Endothelial cell (in vitro differentiated cells): ENCODE measurements around the gene CREB5. TPM values are rescaled to one million over a fixed set of nuclear protein-coding genes. Genes with fewer than 3 reads are reported as not detected.

ENCODE experiments used
- DNase-seq: peaks from one replicate; pipeline ENCODE4 v3.0.0; 2021; ENCODE audit warnings: low spot score
- H3K27ac Mint-ChIP-seq: one replicate; pipeline ENCODE4 v1.8.0; 2021; ENCODE audit warnings: mixed read lengths, inconsistent platforms; ENCODE audit not compliant: unreplicated experiment
- H3K27me3 Mint-ChIP-seq: one replicate; pipeline ENCODE4 v1.8.0; 2021; ENCODE audit warnings: mild to moderate bottlenecking, moderate library complexity, mixed read lengths, inconsistent platforms; ENCODE audit not compliant: unreplicated experiment
- H3K36me3 Mint-ChIP-seq: one replicate; pipeline ENCODE4 v1.8.0; 2021; ENCODE audit warnings: mild to moderate bottlenecking, low read depth, mixed read lengths, inconsistent platforms; ENCODE audit not compliant: unreplicated experiment
- H3K4me1 Mint-ChIP-seq: one replicate; pipeline ENCODE4 v1.8.0; 2021; ENCODE audit warnings: mild to moderate bottlenecking, mixed read lengths, inconsistent platforms; ENCODE audit not compliant: unreplicated experiment
- H3K4me3 Mint-ChIP-seq: one replicate; pipeline ENCODE4 v1.8.0; 2021; ENCODE audit warnings: mild to moderate bottlenecking, mixed read lengths, inconsistent platforms; ENCODE audit not compliant: unreplicated experiment
- H3K9me3 Mint-ChIP-seq: one replicate; pipeline ENCODE4 v1.8.0; 2021; ENCODE audit warnings: mixed read lengths, inconsistent platforms; ENCODE audit not compliant: unreplicated experiment
- total RNA-seq: library from RNA; stranded (reverse); fragmentation: NEBNext Ultra II Directional; extraction: Animal tissue kit (Norgen Biotek cat#: 25700); gene quantifications from one replicate; pipeline ENCODE4 v1.2.1, GENCODE V29; 2021; ENCODE audit not compliant: unreplicated experiment
- TF ChIP-seq, protein P1 (sequence below): fragments of 200-600 bp; sonication (generic); IDR thresholded peaks from one replicate; pipeline ENCODE4 v1.5.0; 2021; ENCODE audit warnings: antibody characterized with exemption; ENCODE audit not compliant: unreplicated experiment

The CREB5 gene
- total RNA-seq, 1 donor from 2014 or later, result 5.6 TPM

DNA sequence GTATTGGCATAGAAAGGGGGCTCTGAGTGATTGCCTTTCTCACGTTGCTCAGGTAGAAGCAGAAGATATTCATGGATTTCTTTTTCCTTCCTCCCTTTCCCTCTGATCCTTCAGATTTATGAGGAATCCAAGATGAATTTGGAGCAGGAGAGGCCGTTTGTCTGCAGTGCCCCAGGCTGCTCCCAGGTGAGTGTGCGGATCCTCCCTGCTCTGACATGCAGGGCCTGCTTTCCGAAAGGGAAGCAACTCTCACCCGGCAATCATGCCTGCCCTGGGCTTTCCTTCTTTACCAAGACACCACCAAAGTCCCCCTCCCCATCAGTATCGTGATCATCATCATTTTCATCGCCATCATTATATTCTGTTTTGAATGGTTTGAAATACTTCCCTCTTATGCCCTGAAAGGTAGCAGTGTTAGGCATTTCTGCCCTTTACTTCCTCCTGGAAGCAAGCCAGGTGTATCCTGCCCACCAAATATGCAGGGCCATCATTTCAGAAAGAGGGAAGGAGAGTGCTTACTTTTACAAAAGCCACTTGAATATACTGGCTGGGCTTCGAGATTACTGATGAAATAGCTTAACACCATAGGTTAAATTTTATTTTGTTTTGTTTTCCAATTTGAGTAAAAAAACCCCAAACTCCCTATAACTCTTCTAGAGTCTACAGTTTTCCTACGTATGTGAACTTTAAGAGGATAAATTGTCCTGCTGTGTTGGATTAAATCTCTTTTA is 75.9 kb downstream of the CREB5 start:
- TF ChIP-seq, protein P1, sequence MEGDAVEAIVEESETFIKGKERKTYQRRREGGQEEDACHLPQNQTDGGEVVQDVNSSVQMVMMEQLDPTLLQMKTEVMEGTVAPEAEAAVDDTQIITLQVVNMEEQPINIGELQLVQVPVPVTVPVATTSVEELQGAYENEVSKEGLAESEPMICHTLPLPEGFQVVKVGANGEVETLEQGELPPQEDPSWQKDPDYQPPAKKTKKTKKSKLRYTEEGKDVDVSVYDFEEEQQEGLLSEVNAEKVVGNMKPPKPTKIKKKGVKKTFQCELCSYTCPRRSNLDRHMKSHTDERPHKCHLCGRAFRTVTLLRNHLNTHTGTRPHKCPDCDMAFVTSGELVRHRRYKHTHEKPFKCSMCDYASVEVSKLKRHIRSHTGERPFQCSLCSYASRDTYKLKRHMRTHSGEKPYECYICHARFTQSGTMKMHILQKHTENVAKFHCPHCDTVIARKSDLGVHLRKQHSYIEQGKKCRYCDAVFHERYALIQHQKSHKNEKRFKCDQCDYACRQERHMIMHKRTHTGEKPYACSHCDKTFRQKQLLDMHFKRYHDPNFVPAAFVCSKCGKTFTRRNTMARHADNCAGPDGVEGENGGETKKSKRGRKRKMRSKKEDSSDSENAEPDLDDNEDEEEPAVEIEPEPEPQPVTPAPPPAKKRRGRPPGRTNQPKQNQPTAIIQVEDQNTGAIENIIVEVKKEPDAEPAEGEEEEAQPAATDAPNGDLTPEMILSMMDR, result no peak
- H3K4me3 Mint-ChIP-seq, result no peak overlapping the region
- no peak for DNase-seq
- H3K9me3 Mint-ChIP-seq, result no peaks in the 10 kb centered on the region
- no peaks in the 10 kb centered on the region for H3K36me3 Mint-ChIP-seq
- no peaks in the 10 kb centered on the region for H3K27me3 Mint-ChIP-seq
- H3K4me1 Mint-ChIP-seq, result peaks cover 5% of the 10 kb centered on the region
- no peak overlapping the region for H3K27ac Mint-ChIP-seq

DNA sequence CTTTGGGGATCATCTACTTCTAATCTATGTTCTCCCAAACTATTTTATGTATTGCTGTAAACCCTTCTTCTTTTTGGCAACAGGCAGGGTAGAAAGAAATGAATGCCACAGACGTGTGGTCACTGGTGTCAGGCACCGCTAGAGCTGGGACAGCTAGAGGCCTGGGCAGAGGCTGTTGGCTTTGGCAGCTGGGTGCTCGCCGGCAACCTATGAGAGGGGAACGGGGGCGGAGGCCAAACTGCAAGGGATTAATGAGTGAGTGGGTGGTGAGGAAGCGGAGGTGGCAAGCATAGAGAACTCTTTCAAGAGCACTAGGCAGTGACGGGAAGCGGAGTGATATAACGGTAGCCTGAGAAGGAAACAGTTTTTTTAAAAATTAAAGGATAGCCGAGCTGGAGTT is 78.5 kb downstream of the CREB5 start:
- peaks cover 5% of the 10 kb centered on the region for H3K4me1 Mint-ChIP-seq
- DNase-seq, result no peak
- H3K36me3 Mint-ChIP-seq, result no peaks in the 10 kb centered on the region
- H3K27ac Mint-ChIP-seq, result no peak overlapping the region
- TF ChIP-seq, protein P1, result no peak
- H3K27me3 Mint-ChIP-seq, result no peaks in the 10 kb centered on the region
- H3K9me3 Mint-ChIP-seq, result no peaks in the 10 kb centered on the region
- H3K4me3 Mint-ChIP-seq, result no peak overlapping the region

DNA sequence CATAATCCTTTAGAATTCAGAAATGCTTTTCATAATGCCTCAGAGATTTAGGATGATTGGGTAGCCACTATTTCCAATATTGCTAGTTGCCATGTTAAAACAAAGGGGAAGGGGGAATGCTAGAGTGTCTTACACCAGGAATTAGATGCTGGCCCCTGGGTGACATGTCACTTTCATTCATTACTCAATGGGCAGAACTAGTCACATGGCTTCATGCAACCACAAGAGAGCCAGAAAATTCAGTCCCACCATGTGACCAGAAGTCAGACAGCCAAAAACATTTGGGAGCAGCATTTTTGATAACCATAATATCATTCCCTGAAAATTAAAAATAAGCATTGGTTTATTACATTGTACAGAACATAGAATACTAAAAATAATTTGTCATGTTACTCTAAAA is 81.2 kb downstream of the CREB5 start:
- no peaks in the 10 kb centered on the region for H3K9me3 Mint-ChIP-seq
- H3K27ac Mint-ChIP-seq, result no peak overlapping the region
- H3K4me3 Mint-ChIP-seq, result no peak overlapping the region
- DNase-seq, result no peak
- no peaks in the 10 kb centered on the region for H3K27me3 Mint-ChIP-seq
- TF ChIP-seq, protein P1, result no peak
- H3K4me1 Mint-ChIP-seq, result no peaks in the 10 kb centered on the region
- H3K36me3 Mint-ChIP-seq, result no peaks in the 10 kb centered on the region

DNA sequence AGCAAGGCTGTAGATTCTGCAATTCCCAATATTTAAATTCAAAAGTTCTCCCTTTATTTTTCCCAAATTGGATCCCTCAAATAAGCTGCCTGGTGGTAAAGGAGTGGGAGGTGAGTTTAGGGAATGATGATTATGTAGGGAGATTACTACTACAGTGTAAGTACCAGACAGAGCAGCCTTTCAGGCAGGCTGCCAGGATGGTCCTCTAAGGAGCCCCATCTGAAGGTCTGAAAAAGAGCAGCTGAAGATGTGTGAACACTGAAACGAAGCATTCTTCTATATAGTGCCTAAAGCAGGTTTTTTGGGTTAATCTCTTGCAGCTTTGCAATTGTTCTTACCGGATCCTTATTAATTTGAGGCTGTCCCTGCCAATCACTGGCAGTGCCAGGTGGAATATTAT is 84.7 kb downstream of the CREB5 start:
- no peaks in the 10 kb centered on the region for H3K27me3 Mint-ChIP-seq
- TF ChIP-seq, protein P1, result no peak
- H3K4me1 Mint-ChIP-seq, result no peaks in the 10 kb centered on the region
- H3K36me3 Mint-ChIP-seq, result no peaks in the 10 kb centered on the region
- no peaks in the 10 kb centered on the region for H3K9me3 Mint-ChIP-seq
- no peak overlapping the region for H3K27ac Mint-ChIP-seq
- H3K4me3 Mint-ChIP-seq, result no peak overlapping the region
- no peak for DNase-seq

DNA sequence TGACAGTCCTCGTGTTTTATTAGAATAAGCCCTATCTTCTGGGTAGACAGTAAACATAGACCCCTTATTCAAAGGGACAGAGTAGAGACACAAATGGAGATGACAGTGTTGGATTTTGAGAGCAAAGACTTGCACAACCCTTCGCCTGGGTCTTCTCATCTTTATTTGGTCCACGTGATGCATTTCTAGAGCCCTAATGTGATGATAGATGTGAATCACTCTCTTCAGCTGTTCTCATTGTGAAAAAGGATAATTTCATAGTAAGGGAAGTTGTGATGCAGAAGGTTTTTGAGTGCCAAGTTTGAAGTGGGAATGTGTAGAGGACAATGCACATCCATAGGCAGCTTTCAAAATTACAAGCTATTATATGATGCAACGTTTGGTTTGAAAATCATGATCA is 86.3 kb downstream of the CREB5 start:
- TF ChIP-seq, protein P1, result no peak
- H3K9me3 Mint-ChIP-seq, result no peaks in the 10 kb centered on the region
- H3K36me3 Mint-ChIP-seq, result no peaks in the 10 kb centered on the region
- no peak overlapping the region for H3K27ac Mint-ChIP-seq
- H3K4me1 Mint-ChIP-seq, result no peaks in the 10 kb centered on the region
- H3K4me3 Mint-ChIP-seq, result no peak overlapping the region
- no peaks in the 10 kb centered on the region for H3K27me3 Mint-ChIP-seq
- no peak for DNase-seq
